ENCODE measurements around the gene CCND1.

CCND1 gene

DNA sequence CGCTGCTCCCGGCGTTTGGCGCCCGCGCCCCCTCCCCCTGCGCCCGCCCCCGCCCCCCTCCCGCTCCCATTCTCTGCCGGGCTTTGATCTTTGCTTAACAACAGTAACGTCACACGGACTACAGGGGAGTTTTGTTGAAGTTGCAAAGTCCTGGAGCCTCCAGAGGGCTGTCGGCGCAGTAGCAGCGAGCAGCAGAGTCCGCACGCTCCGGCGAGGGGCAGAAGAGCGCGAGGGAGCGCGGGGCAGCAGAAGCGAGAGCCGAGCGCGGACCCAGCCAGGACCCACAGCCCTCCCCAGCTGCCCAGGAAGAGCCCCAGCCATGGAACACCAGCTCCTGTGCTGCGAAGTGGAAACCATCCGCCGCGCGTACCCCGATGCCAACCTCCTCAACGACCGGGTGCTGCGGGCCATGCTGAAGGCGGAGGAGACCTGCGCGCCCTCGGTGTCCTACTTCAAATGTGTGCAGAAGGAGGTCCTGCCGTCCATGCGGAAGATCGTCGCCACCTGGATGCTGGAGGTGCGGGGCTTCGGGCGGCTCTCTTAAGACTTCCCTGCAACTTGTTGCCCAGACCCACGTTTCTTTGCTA, at the start of gene CCND1:
CCND1 (plus strand) TSS at position 162 of the 587 bp plus-strand sequence; CDS start at position 320, 158 bp downstream.
- peak; percentile 96 for DNase-seq

DNA sequence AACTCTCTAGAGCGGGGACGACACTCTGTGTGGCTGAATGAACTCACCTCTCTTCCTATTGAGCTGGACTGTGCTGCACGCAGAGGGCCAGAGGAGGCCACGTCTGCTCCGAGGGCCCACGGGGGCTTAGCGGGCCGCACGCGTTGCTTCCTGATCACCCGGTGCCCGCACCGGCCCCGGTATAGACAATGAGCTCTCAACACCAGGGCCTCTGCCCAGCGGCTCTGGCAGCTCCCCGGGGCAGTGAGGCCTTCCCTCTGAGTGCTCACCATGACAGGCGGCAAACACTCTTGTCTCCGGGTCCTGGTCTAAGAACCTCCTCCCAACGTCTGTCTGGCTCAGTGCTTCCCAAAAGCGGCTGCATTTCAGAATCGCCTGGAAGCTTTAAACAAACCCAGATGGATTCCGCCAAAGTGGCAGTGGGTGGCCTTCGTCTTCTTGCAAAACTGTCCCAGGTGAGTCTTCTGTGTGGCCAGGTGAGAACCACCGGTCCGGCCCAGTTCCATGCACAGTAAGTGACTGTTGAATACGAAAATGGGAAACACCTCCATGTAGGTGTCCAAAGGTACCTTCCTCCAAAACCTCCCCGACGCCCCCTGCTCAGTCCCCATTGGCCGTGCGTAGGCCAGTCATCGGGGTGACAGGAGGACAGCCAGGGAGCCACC, 47.8 kb upstream of the CCND1 start:
- peak; percentile 38 for DNase-seq

DNA sequence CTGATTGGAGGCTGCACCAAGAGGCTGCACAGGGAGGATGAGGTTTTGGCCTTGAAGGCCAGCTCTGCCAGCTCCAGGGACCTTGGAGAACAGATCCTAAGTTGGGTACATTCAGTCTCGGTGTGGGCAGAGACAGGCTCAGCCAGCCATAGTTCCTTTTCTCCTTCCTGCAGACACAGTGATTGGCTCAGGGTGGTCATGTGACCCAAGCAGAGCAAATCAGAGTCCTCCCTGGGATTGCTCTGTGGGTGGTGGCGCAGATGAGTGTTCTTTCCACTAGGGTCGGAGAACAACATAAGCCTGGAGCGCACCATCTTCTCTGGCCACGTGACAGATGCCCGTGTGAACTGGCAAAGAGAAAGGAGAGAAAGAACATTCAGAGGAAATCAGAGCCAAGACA, 47.1 kb upstream of the CCND1 start:
- DNase-seq = peak; percentile 35

DNA sequence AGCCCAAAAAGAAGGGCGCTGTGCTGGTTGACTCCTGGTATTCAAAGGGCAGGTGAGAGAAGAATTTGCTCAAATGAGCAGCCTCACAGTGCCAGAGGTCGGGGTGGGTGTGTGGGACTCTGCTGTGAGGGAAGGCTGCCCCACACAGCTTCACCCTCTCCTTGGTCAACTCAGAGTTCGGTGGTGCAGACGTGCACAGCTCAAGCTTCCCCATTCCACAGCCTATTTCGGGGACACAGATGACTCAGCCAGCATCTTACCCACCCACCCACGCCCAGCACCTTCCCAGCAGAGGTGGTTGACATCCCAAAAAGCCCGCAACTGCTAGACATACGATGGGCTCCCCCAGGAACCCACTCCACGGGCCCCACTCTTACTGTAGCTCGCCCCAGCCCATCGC, 46.5 kb upstream of the CCND1 start:
- DNase-seq = peak; percentile 23

DNA sequence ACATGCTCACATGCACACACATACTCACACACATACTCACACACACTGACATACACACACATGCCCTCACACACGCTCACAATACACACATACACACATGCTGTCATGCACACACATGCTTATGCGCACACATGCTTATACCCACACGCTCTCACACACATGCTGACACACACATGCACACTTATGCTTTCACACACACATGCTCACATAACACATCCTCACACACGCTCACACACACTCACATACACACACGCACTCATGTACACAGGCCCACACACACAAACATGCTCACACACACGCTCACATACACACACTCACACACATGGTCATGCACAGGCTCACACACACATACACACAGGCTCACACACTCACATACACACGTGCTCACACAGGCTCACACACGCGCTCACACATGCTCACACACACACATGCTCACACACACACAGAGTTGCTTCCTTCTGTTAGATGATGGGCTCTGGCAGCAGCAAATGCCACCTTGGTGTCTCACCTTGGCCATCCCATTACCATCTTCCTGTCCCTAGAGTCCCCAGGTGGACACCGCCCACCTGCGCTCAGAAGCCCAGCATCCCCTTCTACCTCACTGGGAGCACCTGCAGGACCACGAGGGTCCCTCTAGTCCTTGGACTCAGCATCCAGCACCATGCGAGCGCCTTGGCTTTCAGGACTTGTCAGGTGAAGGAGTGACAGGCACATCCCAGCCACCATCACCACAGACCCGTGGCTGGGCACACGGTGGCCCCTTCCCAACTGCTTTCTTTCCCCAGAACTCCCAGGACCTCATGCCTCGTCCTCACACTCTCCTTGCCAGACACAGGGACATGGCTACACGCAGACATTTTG, 44.9 kb upstream of the CCND1 start:
- peak; percentile 46 for DNase-seq

DNA sequence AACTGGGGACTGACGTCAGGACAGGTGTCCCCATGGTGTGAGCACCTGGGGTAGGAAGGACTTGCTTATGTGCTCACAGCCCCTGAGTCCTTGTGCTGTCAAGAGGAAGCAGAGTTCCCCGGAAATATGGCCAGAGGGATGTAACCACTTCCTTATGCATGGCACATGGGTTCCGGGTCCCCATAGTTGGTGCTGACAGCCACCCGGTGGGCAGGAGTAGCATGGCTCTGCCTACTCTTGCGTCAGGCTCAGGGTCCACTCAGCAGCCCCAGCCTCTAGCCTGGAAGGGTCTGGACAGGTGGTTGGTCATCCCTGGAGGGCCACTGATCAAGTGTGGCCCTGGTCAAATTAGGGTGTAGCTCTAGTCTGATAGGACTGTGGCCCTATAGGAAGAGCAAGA, 42.8 kb upstream of the CCND1 start:
- peak; percentile 44 for DNase-seq

DNA sequence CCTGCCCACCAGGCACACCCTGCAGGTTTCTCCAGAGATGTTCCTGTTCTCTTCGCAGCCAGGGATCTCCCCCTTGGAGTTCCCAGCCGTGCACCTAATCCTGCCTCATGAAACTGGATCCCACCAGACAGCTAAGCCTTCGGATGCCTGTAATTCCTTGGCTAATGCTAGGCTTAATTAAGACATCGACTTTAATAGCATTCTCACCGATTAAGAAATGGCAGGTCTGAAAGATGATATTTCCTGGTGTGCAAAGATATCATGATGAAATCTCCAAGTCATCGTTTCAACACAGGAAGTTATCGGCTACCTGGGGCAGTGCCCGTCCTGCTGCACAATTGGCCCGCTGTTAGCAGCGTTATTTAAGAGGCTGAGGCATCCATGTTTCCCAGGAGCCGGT, 41.5 kb upstream of the CCND1 start:
- DNase-seq = peak; percentile 37

DNA sequence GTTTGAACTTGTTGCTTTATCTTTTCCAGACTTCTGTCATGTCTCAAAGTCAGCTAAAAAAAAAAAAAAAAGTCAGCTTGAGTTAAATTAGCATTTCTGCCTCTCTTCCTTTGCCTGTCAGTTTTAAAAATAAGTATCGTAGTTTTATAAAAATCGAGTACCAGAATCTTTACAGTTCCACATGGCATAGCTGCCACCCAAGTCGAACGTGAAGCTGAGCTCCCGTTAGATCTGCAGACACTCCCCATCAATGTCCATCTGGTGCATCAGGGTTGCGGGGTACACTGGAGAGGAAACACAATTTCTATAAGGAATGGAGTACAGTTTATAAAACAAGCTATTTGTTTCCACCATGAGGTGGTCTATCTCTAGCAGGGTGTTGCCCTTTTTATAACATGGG, 41.0 kb upstream of the CCND1 start:
- DNase-seq = peak; percentile 10

DNA sequence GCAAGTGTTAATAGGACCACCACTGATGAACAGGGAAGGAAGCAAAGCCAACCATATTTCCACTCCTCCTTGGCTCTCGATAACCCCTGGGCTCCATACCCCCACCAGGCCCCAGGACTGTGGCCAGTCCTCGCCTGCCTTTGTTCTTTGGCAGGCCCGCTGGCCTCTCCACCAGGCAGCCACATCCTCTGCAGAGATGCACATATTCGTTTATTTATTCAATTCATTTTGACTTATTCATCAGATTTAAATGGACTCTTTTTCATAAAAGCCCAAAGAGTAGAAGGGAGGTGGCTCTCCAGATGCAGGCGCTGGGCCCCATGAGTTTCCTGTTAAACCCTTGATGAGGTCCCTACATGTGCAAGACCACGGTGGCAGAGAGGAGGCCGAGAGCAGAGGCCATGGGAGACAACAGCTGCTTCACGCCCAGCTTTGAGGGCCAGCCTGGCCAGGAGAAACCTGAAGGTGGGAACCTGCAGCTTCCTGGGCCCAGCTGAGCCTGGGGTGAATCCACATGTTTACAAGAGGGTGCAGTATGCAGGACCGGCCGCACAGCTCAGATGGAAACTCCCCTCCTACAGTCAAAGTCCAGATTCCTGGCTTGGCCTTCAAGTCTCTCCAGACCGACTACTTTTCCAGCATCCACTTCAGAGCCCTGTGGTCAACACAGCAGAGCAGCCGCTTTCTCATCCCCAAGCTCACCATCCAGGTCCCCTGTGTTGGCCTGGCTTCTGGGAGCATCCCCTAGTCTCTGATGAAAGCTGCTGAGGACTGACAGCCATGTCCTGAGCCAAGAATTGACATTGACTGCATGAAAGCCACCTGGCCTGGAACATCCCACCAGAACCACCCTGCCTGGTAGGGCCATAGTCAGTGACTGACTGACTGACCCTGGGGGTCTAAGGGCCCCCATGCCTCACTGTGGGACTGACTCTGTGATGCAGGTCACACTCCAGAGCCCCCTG, 39.7 kb upstream of the CCND1 start:
- DNase-seq = peak; percentile 38

DNA sequence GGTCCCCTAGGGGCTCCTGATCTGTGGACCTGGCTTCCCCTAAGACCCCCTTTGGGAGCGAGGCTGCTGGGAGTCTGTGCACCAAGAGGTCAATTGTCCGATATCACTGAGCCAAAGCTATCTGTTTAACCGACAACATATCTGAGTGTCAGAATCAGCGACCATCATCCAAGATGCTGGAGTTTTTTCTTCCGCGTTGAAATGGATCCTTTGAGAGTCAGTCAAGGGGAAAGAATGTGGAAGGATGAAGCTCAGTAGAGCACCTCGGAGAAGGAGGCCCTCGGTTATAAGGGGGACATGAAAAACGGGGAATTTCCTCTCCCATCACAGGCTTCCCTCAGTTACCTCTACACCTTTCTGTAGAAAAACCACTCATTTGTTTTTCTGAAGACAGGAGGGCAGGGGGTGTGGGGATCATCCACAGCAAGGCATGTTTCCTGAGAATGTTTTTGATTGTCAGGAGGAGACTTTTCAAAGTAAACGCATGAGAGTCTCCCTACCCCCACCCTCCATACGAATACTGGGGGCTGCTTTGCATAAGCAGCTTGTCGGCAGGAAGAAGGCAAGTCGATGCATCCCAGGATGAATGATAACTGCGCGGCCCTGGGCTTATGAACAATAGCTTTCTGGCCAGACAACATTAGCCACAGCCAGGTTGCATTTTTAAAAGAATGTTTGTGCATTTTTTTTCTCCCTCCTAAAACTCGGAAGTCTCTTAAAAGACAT, 37.7 kb upstream of the CCND1 start:
- DNase-seq = peak; percentile 40

DNA sequence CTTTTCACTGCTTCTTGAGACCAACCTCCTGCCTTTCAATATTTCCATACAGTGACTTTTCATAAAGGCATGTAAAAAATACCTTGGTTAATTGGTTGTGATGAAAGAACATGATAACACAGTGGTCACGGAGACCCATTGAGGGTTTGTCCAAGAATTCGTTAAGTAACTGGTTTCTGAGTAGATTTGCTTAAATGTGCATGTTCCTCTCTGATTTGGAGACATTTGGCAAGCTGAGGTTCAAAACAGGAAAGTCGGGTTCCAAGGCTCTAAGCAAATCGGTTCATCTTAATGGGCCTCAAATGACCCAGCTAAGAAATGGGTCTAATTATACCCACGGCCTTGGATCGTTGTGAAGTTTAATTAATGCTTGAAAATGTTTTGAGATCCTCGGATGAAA, 36.9 kb upstream of the CCND1 start:
- peak; percentile 43 for DNase-seq

DNA sequence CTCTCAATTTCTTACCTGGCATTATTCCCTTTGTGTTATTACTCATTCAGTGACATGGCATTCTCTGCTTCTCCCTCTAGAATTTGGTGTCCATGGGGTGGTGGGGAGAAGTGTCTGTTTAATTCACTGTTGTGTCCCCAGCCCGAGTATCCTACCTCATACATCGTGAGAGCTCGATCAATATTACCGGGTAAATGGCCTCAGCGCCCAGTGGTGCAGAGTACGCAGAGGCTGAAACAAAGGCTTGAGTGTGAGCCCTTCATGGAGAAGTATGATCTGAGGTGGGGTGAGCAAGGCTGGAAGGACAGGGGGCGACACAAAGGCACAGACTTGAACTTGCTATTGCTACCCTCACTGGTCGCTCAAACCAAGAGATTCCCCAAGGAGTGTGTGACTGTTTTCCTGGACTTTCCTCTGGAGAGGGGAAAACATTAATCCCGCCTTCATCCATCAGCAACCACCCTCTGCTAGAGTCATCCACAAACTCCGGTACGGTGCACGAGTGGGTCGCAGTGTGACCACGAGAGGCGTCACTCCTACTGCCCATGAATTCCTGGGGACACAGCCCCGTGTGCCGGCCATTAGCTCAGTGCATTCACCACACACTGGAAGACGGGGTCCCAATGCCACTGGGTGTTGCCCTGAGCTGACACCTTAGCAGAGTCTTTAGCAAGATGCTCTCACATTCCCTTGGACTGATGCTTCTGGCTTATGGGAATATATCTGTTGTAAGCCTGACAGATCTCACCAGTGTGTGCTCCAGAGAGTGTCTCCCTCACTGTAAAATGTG, 35.0 kb upstream of the CCND1 start:
- DNase-seq = no peak

DNA sequence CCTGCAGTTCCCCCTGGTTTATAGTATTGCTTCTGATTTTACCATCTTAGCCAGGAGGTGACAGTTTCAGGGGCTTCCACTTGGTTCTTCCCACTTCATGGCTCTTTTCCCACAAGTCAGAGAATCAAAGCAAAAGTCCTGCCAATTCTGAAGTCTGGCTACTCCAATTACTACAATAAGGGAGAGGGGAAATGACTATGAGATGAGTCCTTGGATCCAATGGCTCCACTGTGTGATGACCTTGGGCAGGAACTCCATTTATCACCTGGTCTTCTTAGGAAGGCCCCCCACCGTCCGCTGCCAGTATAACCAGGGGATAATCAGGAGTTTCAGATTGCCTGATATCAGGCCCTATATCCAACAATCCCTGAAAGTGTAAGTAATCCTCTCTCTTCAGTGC, 31.6 kb upstream of the CCND1 start:
- no peak for DNase-seq

DNA sequence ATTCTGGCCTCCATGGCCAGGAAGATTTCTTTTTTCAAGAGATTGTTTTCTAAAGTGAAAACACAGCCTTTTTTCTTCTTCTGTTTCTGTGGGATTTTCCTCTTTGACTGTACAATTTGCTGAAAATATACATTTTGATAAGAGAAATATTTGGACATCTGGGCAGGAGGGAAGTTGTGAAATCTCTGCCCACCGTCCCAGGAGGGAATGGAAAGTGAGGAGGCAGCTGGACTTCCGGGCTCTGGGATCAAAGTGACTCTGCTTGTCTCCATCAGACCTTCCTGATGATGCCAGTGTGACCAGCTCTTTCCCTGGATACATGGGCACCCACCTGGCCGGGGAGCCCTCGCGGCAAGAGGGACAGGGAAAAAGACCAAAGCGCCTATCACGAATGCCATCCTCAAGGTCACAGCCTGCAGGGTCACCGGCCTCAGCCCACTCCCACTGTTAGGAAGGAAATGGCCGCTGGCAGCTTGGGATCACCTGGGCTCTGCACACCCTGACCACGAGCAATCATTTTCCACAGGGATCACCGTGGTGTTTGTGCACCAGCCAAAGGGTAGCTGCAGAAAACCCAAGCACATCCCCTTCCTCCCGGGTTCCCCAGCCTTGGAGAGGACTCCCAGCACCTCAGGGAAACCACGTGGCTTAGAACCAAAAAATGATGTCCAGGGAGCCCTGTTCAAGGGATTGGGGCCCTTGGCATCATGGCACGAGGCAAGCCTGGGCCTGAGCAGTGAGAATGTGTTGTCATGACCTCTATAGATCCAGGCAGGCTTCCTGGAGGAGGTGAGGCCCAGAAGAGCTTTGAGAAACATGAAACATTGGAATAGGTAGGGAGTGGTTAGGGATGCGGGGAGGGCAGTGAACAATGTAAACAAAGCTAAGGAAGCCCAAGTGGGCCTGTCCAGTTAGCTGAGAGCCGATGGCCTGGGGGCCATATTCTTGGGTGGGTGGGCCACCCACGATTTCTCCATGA, 29.1 kb upstream of the CCND1 start:
- no peak for DNase-seq

DNA sequence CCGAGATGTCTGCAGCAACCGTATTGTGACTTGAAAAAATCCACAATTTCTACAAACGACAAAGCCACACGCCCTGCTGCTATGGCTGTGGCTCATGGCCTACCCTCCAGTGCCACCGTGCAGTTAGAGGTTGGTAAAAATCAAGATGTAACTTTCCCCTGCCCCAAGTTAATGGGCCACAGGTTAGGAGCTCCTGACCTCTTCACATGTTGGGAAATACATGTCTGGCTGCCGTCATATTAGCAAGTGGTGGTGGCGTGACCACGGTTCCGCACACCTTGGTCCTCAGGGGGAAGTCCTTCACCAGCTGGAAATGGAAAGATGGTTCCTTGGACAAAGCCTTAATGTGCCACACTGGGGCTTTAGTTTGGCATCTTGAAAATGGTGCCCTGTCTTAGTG, 27.4 kb upstream of the CCND1 start:
- no peak for DNase-seq

DNA sequence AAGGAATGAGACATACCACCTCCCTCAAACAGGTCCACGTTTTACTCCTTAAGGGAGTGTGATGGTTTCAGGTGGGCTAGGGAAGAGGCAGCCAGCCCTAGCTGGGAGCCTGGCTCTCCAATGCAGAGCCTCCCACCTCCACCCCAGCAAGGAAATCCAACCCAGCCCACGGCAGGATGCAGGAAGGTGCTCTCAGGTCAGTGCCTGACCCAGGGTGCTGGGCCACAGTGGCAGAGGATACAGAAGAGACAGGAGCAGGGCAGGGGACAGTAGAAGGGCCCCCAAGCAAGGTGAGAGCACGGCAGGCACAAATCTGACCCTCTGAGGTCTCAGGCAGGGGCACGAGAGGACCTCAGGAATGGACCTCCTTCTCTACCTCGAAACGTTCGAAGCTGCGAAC, 26.9 kb upstream of the CCND1 start:
- peak; percentile 46 for DNase-seq

DNA sequence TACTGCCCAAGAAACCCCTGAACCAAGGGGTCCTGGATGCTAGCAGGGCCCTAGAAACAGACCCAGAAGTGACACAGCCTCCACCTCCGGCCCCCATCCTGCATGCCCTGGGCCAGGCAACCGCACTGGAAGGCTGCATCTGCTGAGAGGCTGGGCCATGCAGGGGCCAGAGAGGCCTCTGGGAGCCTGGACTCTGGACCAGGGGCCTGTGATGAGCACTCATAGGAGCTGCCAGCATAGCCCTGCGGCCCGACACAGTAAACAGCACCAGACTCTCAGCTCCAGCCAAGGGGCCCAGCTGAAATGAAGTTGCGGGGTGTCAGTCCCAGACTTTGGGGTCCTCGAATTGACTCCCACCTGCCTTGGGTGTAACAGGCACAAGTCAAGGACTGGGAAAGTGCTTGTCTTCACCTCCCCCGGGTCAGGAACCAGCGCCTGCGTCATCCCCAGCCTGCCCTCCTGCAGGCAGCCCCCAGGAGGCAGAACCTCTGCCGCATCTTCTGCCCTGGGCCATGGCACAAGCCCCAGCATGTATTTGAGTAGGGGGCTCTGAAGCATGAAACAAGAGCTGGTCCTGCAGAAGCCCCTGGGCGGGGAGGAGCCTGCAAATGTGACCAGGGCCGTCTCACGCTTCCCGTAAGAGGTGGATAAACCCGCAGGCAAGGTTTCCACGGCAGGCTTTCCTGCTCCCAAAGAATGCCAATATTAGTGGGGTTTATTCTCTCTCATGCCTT, 25.2 kb upstream of the CCND1 start:
- no peak for DNase-seq

DNA sequence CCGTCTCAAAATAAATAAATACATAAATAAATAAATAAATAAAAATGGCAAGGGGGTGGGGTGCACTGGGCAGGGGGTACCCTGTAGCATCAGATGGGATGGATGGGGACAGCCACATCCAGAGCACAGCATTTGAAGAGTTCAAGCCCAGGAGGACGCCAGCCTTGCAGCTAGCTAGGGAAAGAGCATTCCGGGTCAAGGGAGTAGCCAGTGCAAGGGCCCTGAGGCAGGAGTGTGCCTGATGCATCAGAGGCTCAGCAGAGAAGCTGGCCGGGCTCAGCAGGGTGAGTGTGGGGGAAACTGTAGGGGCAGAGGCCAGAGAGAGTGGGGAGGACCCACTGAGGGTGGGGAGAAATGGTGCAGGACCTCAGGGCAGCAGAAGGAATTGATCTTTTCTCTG, 23.7 kb upstream of the CCND1 start:
- DNase-seq = no peak

DNA sequence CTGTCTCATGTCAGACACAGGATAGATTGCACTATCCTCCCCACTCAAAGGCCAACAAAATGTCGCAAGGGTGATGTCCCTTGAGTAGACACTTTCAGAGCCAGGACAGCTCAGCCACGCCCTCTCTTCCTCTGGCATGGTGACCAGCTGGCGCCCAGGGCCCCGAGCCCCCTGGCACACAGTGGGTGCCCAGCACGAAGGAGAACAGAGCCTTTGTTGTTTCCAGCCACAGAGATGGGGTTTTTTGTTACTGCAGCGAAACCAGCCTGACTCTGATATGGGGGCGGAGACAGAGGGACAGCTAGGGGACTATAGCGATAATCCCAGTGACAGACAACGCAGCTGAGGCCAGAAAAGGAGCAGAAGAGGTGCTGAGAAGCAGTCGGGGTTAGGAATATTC, 23.3 kb upstream of the CCND1 start:
- DNase-seq = no peak
